HG03108 (cell line): ENCODE measurements around the gene SGSH.
"Not testable (repeated sequence)": the region's sequence is repeated elsewhere in the genome, so short reads cannot be mapped to it uniquely, and the experiment has no call there.

Experiments
- ATAC-seq: cut with Tn5 transposase; IDR thresholded peaks from one replicate; pipeline ENCODE4 v1.9.1; 2021; ENCODE audit warnings: moderate library complexity; ENCODE audit not compliant: unreplicated experiment

The SGSH gene

GRCh38 chr17:80253631-80254395, 33.7 kb upstream of the SGSH start:
- ATAC-seq = no peak

DNA sequence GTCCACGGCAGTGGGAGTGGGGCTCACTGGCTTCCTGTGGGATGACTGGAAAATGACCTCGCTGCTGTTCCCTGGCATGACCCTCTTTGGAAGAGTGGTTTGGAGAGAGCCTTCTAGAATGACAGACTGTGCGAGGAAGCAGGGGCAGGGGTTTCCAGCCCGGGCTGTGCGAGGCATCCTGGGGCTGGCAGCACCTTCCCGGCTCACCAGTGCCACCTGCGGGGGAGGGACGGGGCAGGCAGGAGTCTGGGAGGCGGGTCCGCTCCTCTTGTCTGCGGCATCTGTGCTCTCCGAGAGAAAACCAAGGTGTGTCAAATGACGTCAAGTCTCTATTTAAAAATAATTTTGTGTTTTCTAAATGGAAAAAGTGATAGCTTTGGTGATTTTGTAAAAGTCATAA, 32.7 kb upstream of the SGSH start:
- no peak for ATAC-seq

DNA sequence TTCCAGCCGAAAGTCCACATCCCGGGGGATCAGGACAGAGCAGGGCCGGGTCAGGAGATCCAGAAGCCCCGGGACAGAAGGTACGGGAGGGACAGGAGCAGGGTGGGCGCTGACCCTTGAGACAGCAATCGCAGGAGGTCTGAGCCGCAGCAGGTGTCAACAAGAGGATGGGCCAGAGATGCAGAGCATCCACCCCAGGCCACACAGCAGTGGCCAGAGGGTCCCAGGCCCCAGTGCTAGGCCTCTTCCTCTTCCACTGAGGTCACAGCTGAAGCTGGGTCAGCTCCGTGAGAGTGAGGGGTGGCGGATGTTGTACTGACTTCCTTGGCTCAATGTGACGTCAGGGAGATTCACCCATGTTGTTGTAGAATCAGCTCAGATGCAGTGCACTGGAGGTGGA, 31.8 kb upstream of the SGSH start:
- ATAC-seq = no peak

GRCh38 chr17:80248894-80249710, 29.0 kb upstream of the SGSH start:
- ATAC-seq = no peak

GRCh38 chr17:80248001-80248893, 28.1 kb upstream of the SGSH start:
- ATAC-seq = no peak

GRCh38 chr17:80247561-80247960, 27.4 kb upstream of the SGSH start:
- ATAC-seq = no peak

DNA sequence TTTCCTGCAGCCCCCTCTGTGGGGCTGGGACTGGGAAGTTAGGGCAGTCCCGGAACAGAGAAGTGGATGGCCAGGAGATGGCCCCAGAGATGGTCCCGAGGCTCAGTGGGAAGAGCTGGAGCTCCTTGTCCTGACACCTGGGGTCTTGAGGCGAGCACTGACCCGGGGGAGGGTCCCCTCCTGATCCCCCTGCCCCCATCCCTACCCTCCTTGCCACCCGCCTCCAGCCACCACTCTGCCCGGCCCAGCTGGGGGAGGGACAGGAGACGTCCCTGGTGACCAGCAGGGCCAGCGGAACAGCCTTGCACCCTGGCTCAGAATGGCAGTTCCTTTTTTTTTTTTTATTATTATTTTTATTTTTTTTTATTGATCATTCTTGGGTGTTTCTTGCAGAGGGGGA, 26.6 kb upstream of the SGSH start:
- ATAC-seq = no peak

GRCh38 chr17:80246266-80246681, 26.1 kb upstream of the SGSH start:
- no peak for ATAC-seq

DNA sequence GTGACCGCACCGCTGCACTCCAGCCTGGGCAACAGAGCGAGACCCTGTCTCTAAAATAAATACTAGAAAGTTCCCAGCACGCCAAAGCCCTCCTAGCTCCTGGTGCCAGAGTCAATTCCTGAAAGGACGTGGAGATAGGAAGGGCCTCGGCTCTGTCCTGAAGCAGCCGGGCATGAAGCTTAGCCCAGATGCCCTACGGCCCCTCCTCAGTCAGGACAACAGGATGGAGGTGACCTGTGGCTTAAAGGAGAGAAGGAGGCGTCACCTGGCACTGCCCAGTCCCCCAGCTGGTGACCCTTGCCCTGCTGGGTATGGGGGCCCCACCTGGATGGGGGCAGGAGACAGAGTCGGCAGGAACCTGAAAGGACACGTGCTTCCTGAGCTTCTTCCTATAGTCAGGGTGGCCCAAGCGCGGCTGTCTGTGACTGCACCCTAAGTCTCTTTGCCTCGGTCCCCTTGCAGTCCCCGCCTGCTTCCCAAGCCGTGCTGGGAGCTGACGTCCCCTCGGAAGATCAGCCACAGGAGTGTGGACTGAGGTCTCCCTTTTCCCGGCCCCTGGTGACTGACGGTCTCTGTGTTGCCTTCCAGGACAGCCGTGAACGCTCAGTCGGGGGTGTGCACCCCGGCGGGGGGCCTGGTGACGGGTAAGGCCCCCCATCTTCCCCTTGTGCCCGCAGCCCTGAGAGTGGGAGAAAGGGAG, 25.6 kb upstream of the SGSH start:
- no peak for ATAC-seq

DNA sequence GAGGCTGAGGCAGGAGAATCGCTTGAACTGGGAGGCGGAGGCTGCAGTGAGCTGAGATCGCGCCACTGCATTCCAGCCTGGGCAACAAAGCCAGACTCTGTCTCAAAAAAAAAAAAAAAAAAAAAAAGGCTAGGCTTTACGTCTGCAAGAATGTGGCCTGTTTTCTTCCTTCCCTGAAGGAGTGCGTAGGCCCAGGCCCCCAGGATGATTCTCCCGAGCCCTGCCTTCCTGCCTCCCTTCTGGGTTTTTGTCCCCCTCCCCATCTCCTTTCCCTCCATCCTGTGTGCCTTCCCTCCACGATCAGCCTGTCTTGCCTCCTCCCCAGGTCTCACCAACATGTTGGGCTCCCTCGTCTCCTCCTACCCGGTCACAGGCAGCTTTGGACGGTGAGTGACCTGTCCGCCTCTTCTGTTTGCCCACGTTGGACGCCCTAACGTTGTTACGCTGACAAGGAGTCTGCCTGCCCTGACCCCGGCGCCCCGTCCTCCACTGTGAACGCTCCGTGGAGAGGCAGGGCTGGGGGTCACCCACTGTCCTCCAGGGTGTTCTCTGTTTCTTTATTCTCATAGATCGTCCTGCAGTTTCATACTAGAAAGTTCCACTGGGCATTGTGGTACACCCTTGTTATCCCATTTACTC, 24.9 kb upstream of the SGSH start:
- no peak for ATAC-seq

DNA sequence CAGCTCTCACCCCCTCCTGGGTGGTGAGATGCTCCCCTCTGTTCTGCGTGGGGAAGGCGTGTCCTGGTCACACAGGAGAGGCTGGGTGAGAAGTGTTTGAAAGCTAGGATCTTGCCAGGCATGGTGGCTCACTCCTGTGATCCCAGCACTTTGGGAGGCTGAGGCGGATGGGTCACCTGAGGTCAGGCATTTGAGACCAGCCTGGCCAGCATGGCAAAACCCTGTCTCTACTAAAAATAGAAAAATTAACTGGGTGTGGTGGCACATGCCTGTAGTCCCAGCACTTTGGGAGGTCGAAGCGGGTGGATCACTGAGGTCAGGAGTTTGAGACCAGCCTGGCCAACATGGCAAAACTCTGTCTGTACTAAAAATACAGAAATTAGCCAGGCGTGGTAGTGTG, 24.3 kb upstream of the SGSH start:
- not testable (repeated sequence) for ATAC-seq

GRCh38 chr17:80243526-80244433, 23.6 kb upstream of the SGSH start:
- ATAC-seq = no peak

GRCh38 chr17:80242505-80242904, 22.4 kb upstream of the SGSH start:
- ATAC-seq = no peak

- no peak for ATAC-seq
These were observed 17.3 kb upstream of the SGSH start for GRCh38 chr17:80237386-80237785.

DNA sequence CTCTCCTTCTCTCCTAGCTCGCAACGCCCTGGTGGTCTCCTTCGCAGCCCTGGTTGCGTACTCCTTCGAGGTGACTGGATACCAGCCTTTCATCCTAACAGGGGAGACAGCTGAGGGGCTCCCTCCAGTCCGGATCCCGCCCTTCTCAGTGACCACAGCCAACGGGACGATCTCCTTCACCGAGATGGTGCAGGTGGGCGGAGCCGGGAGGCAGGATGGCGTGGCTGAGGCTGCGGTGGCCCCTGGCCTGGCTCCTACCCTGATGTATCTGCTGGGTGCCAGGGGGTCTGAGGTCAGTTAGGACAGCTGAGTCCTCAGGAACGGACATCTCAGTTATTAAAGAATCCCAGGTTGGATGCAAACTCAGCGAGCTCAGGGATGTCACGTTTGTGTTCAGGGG, 16.8 kb upstream of the SGSH start:
- ATAC-seq = no peak

- no peak for ATAC-seq
These were observed 13.1 kb upstream of the SGSH start for GRCh38 chr17:80233202-80233601.

- no peak for ATAC-seq
These were observed 12.3 kb upstream of the SGSH start for GRCh38 chr17:80232438-80232837.

DNA sequence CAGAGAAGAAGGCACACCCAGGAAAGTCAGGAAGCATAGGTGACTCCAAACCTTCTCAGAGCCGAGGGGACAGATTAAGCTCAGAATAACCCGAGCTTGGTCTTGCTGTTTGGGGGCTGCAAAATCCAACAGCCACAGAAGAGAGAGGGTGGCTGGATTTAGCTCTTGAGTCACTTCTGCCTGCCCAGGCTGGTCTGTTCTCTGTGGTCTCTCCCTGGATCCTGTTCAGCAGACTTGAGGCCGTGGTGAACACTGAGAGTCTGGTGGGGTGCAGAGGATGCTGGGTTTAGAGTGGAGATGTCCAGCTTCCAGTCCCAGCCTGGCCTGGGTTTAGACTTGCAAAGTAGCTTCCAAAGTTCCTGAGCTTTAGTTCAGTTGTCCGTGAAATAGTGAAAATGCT, 8.9 kb upstream of the SGSH start:
- ATAC-seq = no peak

DNA sequence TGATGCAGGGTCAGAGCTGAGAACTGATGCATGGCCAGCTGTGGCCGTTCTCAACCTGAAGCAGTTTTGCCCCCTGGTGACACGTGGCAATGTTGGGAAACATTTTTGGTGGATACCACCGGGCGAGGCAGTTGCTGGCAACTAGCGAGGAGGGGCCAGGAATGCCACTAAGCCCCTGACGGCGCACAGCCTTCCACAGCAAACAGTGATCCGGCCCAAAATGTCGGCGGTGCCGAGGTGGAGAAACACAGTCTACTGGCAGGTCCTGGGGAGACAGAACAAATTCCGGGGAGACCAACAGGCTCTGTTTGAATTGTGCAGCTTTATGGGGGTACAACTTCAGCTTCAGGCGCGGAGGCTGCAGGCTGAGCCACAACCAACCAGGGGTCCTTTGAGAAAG, 8.3 kb upstream of the SGSH start:
- ATAC-seq = no peak
